Common myeloid progenitor, CD34-positive (primary cell): ENCODE measurements around the gene HNF1A.

Source experiments
- CTCF ChIA-PET: fragments of 350-600 bp; sonication (Branson Sonifier 250); formaldehyde crosslinking; loops from one replicate; lab custom pipeline; 2021; ENCODE audit warnings: antibody characterized with exemption; lab: Charles Lee
- POLR2A ChIA-PET: fragments of 350-600 bp; sonication (Branson Sonifier 250); formaldehyde crosslinking; loops from one replicate; lab custom pipeline; 2021; ENCODE audit warnings: antibody characterized with exemption; lab: Charles Lee
- DNase-seq, 3 donors: peaks; one replicate each; pipeline versions ENCODE4 v3.0.0 to v3.0.0-alpha.2; 2013
- H3K27ac ChIP-seq, 2 experiments: 1 replicate in 1 of 2; 2 replicates in 1 of 2; pipeline ENCODE4 v1.7.0; 2013; ENCODE audit warnings: inconsistent platforms in 2 of 2, low read length in 2 of 2, mild to moderate bottlenecking in 2 of 2, low read depth in 1 of 2, moderate library complexity in 1 of 2; ENCODE audit not compliant: severe bottlenecking in 2 of 2, insufficient read depth in 1 of 2, poor library complexity in 1 of 2
- H3K27me3 ChIP-seq, 5 experiments: replicated peaks in 2 of 5; 1 replicate in 3 of 5; 2 replicates in 2 of 5; pipeline versions ENCODE4 v1.6.1 to v1.7.0; 2013; ENCODE audit warnings: low read length in 4 of 5, mild to moderate bottlenecking in 2 of 5, moderate library complexity in 2 of 5, inconsistent platforms in 1 of 5; ENCODE audit not compliant: insufficient read depth in 5 of 5, control insufficient read depth in 4 of 5
- H3K36me3 ChIP-seq, 4 experiments: 1 replicate in 2 of 4; 2 replicates in 2 of 4; pipeline versions ENCODE4 v1.6.1 to v1.7.0; 2013; ENCODE audit warnings: low read length in 3 of 4, control low read depth in 1 of 4, mild to moderate bottlenecking in 1 of 4; ENCODE audit not compliant: control insufficient read depth in 4 of 4, insufficient read depth in 4 of 4
- H3K4me1 ChIP-seq, 4 experiments: 1 replicate in 3 of 4; 2 replicates in 1 of 4; pipeline versions ENCODE4 v1.6.1 to v1.7.1; 2013; ENCODE audit warnings: low read length in 3 of 4, mild to moderate bottlenecking in 3 of 4, control low read depth in 1 of 4, inconsistent platforms in 1 of 4, moderate library complexity in 1 of 4; ENCODE audit not compliant: control insufficient read depth in 4 of 4, insufficient read depth in 4 of 4; ENCODE audit errors: control extremely low read depth in 1 of 4
- H3K4me3 ChIP-seq, 7 experiments: 1 replicate in 4 of 7; 2 replicates in 3 of 7; pipeline versions ENCODE4 v1.5.1 to v1.7.0; 2013; ENCODE audit warnings: mild to moderate bottlenecking in 7 of 7, low read length in 6 of 7, moderate library complexity in 6 of 7, inconsistent platforms in 2 of 7, low read depth in 2 of 7, control low read depth in 1 of 7; ENCODE audit not compliant: insufficient read depth in 4 of 7, control insufficient read depth in 1 of 7; ENCODE audit errors: extremely low read depth in 1 of 7
- H3K9me3 ChIP-seq, 5 experiments: 1 replicate in 4 of 5; 2 replicates in 1 of 5; pipeline versions ENCODE4 v1.6.1 to v1.7.1; 2013; ENCODE audit warnings: low read length in 4 of 5, mild to moderate bottlenecking in 2 of 5, inconsistent platforms in 1 of 5, low read depth in 1 of 5, moderate library complexity in 1 of 5; ENCODE audit not compliant: control insufficient read depth in 4 of 5, insufficient read depth in 2 of 5; ENCODE audit errors: control extremely low read depth in 1 of 5
- WGBS: methylation state at CpG from one replicate; pipeline ENCODE4 v1.1.5; 2013; ENCODE audit not compliant: insufficient coverage; 5-methylcytosine and 5-hydroxymethylcytosine counted together

HNF1A gene

GRCh38 chr12:121026274-121027045, 48.1 kb downstream of the HNF1A start:
- WGBS = 93% methylated on average over 3 of the region's 10 CpGs

GRCh38 chr12:121030576-121031212, 52.4 kb downstream of the HNF1A start:
- POLR2A ChIA-PET = no interaction called here
- DNase-seq = no peak
- H3K4me3 ChIP-seq = no peak overlapping the region
- no peaks in the 10 kb centered on the region for H3K36me3 ChIP-seq
- peaks cover 0 to 4% (median 0%) of the 10 kb centered on the region in 4 experiments for H3K4me1 ChIP-seq
- H3K9me3 ChIP-seq = no peaks in the 10 kb centered on the region
- H3K27me3 ChIP-seq = peaks cover 0 to 3% (median 0%) of the 10 kb centered on the region in 5 experiments
- CTCF ChIA-PET = interaction anchor here (1.2 kb wide), 1 partner anchor 16 kb away, joined by 3 read pairs; no protein-coding TSS in a partner anchor
- H3K27ac ChIP-seq = no peak overlapping the region
- WGBS = 84% methylated on average over 5 of the region's 10 CpGs

More at GRCh38 chr12:121026274-121027045, 48.1 kb downstream of the HNF1A start:
- Histone ChIP-seq H3K4me1 (no peaks in the 10 kb centered on the region), H3K27ac (no peak overlapping the region), H3K36me3 (no peaks in the 10 kb centered on the region), H3K4me3 (no peak overlapping the region), H3K9me3 (no peaks in the 10 kb centered on the region), H3K27me3 (no peaks in the 10 kb centered on the region)
- no peak for DNase-seq
- ChIA-PET POLR2A (interaction anchor here (0.6 kb wide), 1 partner anchor 1386 kb away, joined by 4 read pairs; no protein-coding TSS in a partner anchor), CTCF (interaction anchor here (2.6 to 3.0 kb wide), 2 partner anchors 11 to 66 kb away, joined by 5 to 7 read pairs; no protein-coding TSS in a partner anchor)

DNA sequence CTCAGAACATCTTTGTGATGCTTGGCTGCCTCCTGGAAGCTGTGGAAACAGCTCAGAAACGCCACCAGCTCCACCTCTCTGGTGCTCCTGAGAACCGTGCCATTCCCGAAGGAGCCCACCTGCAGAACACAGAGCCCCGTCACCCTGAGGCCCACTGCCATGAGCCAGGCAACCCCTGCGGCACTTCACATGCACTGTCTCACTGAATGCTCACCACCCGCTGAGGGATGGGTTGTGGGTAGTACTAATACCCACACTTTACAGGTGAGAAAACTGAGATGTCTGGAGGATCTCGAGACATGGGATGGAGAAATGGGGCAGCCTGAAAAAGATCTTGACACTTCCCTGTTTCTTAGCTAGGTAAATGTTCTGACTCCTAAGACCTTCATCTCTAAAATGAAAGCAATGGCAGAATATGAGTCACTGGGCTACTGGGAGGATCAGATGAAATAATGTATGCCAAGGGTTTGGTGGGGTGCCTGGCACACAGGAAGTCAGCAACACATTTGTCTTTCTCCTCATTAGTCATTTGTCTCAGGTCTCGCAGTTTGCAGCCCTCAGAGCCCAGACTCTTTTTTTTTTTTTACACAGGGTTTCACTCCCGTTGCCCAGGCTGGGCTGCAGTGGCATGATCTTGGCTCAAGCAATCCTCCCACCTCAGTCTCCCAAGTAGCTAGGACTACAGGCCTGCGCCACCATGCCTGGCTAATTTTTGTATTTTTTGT, 55.4 kb downstream of the HNF1A start:
- Histone ChIP-seq H3K9me3 (no peaks in the 10 kb centered on the region), H3K27me3 (peaks cover 0 to 3% (median 0%) of the 10 kb centered on the region in 5 experiments), H3K36me3 (no peaks in the 10 kb centered on the region), H3K4me3 (no peak overlapping the region), H3K4me1 (peaks cover 0 to 11% (median 5%) of the 10 kb centered on the region in 4 experiments), H3K27ac (no peak overlapping the region)
- WGBS = 93% methylated on average over 6 of the region's 10 CpGs
- DNase-seq = peak in 2 of 3 donors; percentile 22 to 44
- ChIA-PET CTCF (no interaction called here), POLR2A (no interaction called here)

DNA sequence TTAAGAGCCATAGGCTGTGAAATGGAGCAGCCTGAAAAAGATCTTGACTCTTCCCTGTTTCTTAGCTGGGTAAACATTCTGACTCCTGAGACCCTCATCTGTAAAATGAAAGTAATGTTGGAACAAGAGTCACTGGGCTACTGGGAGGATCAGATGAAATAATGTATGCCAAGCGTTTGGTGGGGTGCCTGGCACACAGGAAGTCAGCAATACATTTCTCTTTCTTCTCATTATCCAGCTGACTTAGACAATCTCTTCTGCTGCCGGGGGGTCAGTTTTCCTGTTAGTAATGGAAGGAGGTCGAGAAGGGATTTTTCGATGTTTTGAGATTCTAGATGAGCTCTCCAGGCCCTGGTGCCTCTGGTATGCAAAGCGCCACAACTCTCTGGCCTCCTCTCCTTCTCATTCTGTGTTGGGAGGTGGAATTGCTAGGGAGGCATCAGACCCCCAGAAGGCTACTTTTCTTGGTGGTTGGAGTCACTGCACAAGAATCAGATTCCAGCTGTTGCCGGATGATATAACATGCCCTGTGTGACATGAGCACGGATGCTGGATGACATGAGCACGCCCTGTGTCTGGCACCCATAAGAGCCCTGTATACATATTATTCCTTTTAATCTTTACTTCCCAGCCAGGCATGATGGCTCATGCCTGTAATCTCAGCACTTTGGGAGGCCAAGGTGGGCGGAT, 56.4 kb downstream of the HNF1A start:
- 100% methylated on average over 5 of the region's 9 CpGs for WGBS
- Histone ChIP-seq H3K9me3 (no peaks in the 10 kb centered on the region), H3K36me3 (no peaks in the 10 kb centered on the region), H3K27me3 (peaks cover 0 to 3% (median 0%) of the 10 kb centered on the region in 5 experiments), H3K4me1 (peaks cover 2 to 16% (median 9%) of the 10 kb centered on the region in 4 experiments), H3K4me3 (no peak overlapping the region), H3K27ac (no peak overlapping the region)
- ChIA-PET POLR2A (no interaction called here), CTCF (interaction anchor here (1.4 to 1.7 kb wide), 2 partner anchors 10 to 25 kb away, joined by 3 to 7 read pairs; no protein-coding TSS in a partner anchor)
- DNase-seq = no peak

DNA sequence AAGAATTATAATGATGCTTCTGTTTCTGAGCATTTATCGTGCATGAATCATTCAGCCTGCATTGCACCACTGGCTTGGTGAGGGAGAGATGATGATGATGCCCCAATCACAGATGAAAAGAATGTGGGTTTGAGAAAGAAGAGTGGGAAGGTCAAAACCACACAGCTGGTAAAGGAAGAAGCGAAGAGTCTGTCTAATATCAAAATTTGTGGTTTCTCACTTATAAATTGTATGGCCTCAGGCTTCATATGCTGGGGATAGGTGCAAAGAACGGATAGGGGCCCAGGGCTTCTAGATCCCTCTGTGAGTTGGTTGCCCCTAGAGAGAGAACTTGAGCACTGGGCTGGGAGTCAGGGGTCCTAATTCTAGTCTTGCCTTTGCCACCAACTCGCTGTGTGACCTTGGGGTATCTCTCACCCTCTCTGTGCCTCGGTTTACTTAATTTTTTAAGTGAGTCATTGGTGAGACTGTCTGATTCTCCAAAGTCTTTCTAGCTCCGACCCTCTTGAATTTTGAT, 58.5 kb downstream of the HNF1A start:
- Histone ChIP-seq H3K9me3 (no peaks in the 10 kb centered on the region), H3K27ac (no peak overlapping the region), H3K27me3 (peaks cover 0 to 7% (median 0%) of the 10 kb centered on the region in 5 experiments), H3K4me3 (no peak overlapping the region), H3K4me1 (peaks cover 2 to 16% (median 9%) of the 10 kb centered on the region in 4 experiments), H3K36me3 (no peaks in the 10 kb centered on the region)
- CTCF ChIA-PET = interaction anchor here (0.9 to 2.0 kb wide), 2 partner anchors 9 to 21 kb away, joined by 3 to 7 read pairs; no protein-coding TSS in a partner anchor
- DNase-seq = peak in 2 of 3 donors; percentile 32 to 43
- 86% methylated on average over 3 of the region's 6 CpGs for WGBS
- POLR2A ChIA-PET = interaction anchor here (0.5 kb wide), 1 partner anchor 461 kb away, joined by 3 read pairs; no protein-coding TSS in a partner anchor
